ENCODE data around the gene MCF2L2.
A peak's percentile ranks its signal among the peaks of the same experiment; 100 is the strongest.

DNA sequence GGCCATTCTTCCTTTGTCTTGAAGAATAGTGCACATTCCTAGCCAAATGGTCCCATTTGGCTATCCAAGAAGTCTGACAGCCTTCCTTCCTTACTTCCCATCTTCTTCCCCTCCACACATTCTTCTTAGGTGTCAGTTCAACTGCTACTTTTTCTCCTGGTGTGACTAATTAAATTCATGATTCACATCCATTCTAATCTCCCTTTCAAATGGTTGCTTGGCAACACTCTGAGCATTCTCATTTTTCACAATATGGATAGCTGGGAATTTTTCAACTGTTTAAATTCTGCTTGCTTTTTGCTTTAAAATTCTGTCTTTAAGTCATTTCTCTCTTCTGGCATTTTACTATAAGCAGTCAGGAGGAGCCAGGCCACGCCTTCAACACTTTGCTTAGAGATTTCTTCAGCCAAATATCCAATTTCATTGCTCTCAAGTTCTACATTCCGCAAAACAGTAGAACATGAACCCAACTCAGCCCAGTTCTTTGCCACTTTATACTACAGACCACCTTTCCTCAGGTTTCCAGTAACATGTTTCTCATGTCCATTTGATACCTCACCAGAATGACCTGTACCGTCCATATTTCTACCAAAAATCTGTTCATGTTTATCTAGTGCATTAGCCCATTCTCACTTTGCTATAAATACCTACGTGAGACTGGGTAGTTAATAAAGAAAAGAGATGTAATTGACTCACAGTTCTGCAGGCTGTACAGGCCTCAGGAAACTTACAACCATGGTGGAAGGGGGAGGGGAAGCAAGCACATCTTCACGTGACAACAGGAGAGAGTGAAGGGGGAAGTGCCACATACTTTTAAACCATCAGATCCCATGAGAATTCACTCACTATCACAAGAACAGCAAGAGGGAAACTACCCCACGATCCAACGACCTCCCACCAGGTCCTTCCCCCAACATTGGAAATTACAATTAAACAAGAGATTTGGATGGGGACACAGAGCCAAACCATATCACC is 31.9 kb upstream of the MCF2L2 start:
- TF ChIP-seq CTCF (tag by site-specific recombination; IDR thresholded peaks at IDR 0.05), result no peak
- TF ChIP-seq, protein P1, sequence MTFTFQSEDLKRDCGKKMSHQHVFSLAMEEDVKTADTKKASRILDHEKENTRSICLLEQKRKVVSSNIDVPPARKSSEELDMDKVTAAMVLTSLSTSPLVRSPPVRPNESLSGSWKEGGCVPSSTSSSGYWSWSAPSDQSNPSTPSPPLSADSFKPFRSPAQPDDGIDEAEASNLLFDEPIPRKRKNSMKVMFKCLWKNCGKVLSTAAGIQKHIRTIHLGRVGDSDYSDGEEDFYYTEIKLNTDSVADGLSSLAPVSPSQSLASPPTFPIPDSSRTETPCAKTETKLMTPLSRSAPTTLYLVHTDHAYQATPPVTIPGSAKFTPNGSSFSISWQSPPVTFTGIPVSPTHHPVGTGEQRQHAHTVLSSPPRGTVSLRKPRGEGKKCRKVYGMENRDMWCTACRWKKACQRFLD (tag by site-specific recombination; IDR thresholded peaks at IDR 0.05), result no peak
- TF ChIP-seq SETDB1 (IDR thresholded peaks at IDR 0.05; ENCODE audit: insufficient read length, low read length), result peak; percentile 64
- TF ChIP-seq ZNF830 (tag by site-specific recombination; IDR thresholded peaks at IDR 0.05; ENCODE audit: low read depth), result no peak
- TF ChIP-seq ZSCAN30 (tag by site-specific recombination; IDR thresholded peaks at IDR 0.05), result no peak
